ENCODE data around the gene NT5C. TPM values are rescaled to one million over a fixed set of nuclear protein-coding genes. Genes with fewer than 3 reads are reported as not detected.

Gene NT5C
- total RNA-seq, 1 experiment from 2014 or later = 38.6 TPM

DNA sequence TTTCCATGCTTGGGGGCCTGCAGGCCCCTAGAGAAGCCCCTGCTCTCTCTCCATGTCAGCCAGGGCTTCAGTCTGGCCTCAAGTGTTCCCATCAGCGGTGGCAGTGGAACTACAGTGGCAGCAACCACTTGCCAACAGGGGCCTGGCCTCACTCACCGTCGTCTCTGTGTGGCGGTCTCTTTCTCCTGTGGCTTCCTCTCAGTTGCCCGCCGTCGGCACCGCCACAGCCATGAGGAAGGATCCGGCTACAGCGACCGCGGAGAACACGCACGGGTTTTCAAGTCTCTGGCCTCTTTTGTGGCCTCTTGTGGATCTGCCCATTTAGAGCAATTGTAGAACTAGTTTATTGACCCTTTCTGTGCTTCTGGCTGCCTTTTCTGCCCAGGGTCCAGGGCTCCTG, 13.2 kb downstream of the NT5C start:
- DNase-seq = no peak
- POLR2A ChIA-PET (ENCODE audit: unreplicated experiment) = no interaction called here
- Histone ChIP-seq H3K4me1 (replicated peaks; ENCODE audit: insufficient read depth) (peaks cover 12% of the 10 kb centered on the region; the same call in 1 of the 2 replicates), H3K9me2 (ENCODE audit: insufficient read depth) (no peaks in the 10 kb centered on the region), H3K79me2 (ENCODE audit: low read depth) (peaks cover 19% of the 10 kb centered on the region; the same call in 1 of the 2 replicates), H3K27me3 (ENCODE audit: insufficient read depth, low read depth) (no peaks in the 10 kb centered on the region), H4K20me1 (ENCODE audit: insufficient read depth) (no peaks in the 10 kb centered on the region), H2AFZ (no peak overlapping the region), H3K36me3 (ENCODE audit: low read depth) (no peaks in the 10 kb centered on the region), H3K4me3 (no peak overlapping the region), H3K27ac (no peak overlapping the region), H3K9me3 (ENCODE audit: insufficient read depth, low read depth) (no peaks in the 10 kb centered on the region), H3K4me2 (no peak overlapping the region), H3F3A (ENCODE audit: insufficient read depth, low read depth) (peaks cover 40% of the 10 kb centered on the region; the same call in 1 of the 2 replicates)
- CTCF ChIA-PET = no interaction called here
- BruUV-seq (replicated peaks) = no TSS peak
- TF ChIP-seq EZH2 (IDR thresholded peaks at IDR 0.05; ENCODE audit: low read depth) = no peak
- TF ChIP-seq, protein P1, sequence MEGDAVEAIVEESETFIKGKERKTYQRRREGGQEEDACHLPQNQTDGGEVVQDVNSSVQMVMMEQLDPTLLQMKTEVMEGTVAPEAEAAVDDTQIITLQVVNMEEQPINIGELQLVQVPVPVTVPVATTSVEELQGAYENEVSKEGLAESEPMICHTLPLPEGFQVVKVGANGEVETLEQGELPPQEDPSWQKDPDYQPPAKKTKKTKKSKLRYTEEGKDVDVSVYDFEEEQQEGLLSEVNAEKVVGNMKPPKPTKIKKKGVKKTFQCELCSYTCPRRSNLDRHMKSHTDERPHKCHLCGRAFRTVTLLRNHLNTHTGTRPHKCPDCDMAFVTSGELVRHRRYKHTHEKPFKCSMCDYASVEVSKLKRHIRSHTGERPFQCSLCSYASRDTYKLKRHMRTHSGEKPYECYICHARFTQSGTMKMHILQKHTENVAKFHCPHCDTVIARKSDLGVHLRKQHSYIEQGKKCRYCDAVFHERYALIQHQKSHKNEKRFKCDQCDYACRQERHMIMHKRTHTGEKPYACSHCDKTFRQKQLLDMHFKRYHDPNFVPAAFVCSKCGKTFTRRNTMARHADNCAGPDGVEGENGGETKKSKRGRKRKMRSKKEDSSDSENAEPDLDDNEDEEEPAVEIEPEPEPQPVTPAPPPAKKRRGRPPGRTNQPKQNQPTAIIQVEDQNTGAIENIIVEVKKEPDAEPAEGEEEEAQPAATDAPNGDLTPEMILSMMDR (conservative IDR thresholded peaks at IDR 0.05) = no peak
- intact Hi-C loops (cut with micrococcal nuclease; ENCODE audit: unreplicated experiment) = no loop called here

GRCh38 chr17:75116737-75117136, 14.8 kb downstream of the NT5C start:
- Histone ChIP-seq H3K4me2 (no peak overlapping the region), H3K27me3 (ENCODE audit: insufficient read depth, low read depth) (no peaks in the 10 kb centered on the region), H3K9me3 (ENCODE audit: insufficient read depth, low read depth) (no peaks in the 10 kb centered on the region), H3K9me2 (ENCODE audit: insufficient read depth) (no peaks in the 10 kb centered on the region), H4K20me1 (ENCODE audit: insufficient read depth) (no peaks in the 10 kb centered on the region), H2AFZ (no peak overlapping the region), H3K27ac (no peak overlapping the region), H3K4me3 (no peak overlapping the region), H3F3A (ENCODE audit: insufficient read depth, low read depth) (peaks cover 39% of the 10 kb centered on the region; the same call in 1 of the 2 replicates), H3K36me3 (ENCODE audit: low read depth) (no peaks in the 10 kb centered on the region), H3K79me2 (ENCODE audit: low read depth) (peaks cover 20% of the 10 kb centered on the region; the same call in 1 of the 2 replicates), H3K4me1 (replicated peaks; ENCODE audit: insufficient read depth) (peaks cover 3% of the 10 kb centered on the region; the same call in 1 of the 2 replicates)
- intact Hi-C loops (cut with micrococcal nuclease; ENCODE audit: unreplicated experiment) = no loop called here
- no TSS peak for BruUV-seq (replicated peaks)
- no peak for DNase-seq
- TF ChIP-seq, protein P1 (conservative IDR thresholded peaks at IDR 0.05) = no peak
- TF ChIP-seq EZH2 (IDR thresholded peaks at IDR 0.05; ENCODE audit: low read depth) = no peak
- ChIA-PET CTCF (interaction anchor here (1.6 kb wide), 1 partner anchor 85 kb away, joined by 3 read pairs; no protein-coding TSS in a partner anchor), POLR2A (ENCODE audit: unreplicated experiment) (interaction anchor here (0.6 kb wide), 1 partner anchor 24 kb away, joined by 8 read pairs; no protein-coding TSS in a partner anchor)

- Histone ChIP-seq H3K27ac (no peak overlapping the region), H3K4me1 (replicated peaks; ENCODE audit: insufficient read depth) (peaks cover 3% of the 10 kb centered on the region; the same call in 1 of the 2 replicates), H3K27me3 (ENCODE audit: insufficient read depth, low read depth) (no peaks in the 10 kb centered on the region), H4K20me1 (ENCODE audit: insufficient read depth) (no peaks in the 10 kb centered on the region), H3K9me2 (ENCODE audit: insufficient read depth) (no peaks in the 10 kb centered on the region), H3K4me3 (no peak overlapping the region), H3F3A (ENCODE audit: insufficient read depth, low read depth) (peaks cover 37% of the 10 kb centered on the region; the same call in 1 of the 2 replicates), H3K79me2 (ENCODE audit: low read depth) (peaks cover 32% of the 10 kb centered on the region), H3K4me2 (no peak overlapping the region), H3K9me3 (ENCODE audit: insufficient read depth, low read depth) (no peaks in the 10 kb centered on the region), H3K36me3 (ENCODE audit: low read depth) (no peaks in the 10 kb centered on the region), H2AFZ (no peak overlapping the region)
- BruUV-seq (replicated peaks) = no TSS peak
- intact Hi-C loops (cut with micrococcal nuclease; ENCODE audit: unreplicated experiment) = no loop called here
- ChIA-PET CTCF (interaction anchor here (0.7 to 1.6 kb wide), 2 partner anchors 8 to 86 kb away, joined by 3 to 4 read pairs; no protein-coding TSS in a partner anchor), POLR2A (ENCODE audit: unreplicated experiment) (interaction anchor here (0.6 kb wide), 1 partner anchor 66 kb away, joined by 8 read pairs; no protein-coding TSS in a partner anchor)
- no peak for DNase-seq
- TF ChIP-seq, protein P1 (conservative IDR thresholded peaks at IDR 0.05) = no peak
- TF ChIP-seq EZH2 (IDR thresholded peaks at IDR 0.05; ENCODE audit: low read depth) = no peak
Observed at GRCh38 chr17:75115555-75115954, 16.0 kb downstream of the NT5C start.
